Astrocyte (in vitro differentiated cells and primary cell): ENCODE measurements around the gene LRFN5. TPM values are rescaled to one million over a fixed set of nuclear protein-coding genes. Genes with fewer than 3 reads are reported as not detected.

ENCODE experiments used
- DNase-seq: peaks from one replicate; pipeline ENCODE4 v3.0.0-alpha.2; 2010; ENCODE audit warnings: low read depth
- FAIRE-seq: peaks from 2 replicates; lab custom pipeline; 2011; peaks lifted over from hg19 to GRCh38; lab: Jason Lieb, UNC
- H2AFZ ChIP-seq: 2 replicates; pipeline ENCODE4 v1.6.0; 2012; ENCODE audit warnings: low read depth, low read length, inconsistent platforms
- H3K27ac ChIP-seq: 2 replicates; pipeline ENCODE4 v1.5.1; 2011; ENCODE audit warnings: low read depth, low read length, inconsistent platforms
- H3K27me3 ChIP-seq: 2 replicates; pipeline ENCODE4 v1.6.0; 2011; ENCODE audit warnings: low read length, inconsistent platforms; ENCODE audit not compliant: insufficient read depth
- H3K36me3 ChIP-seq: 2 replicates; pipeline ENCODE4 v1.5.1; 2011; ENCODE audit warnings: low read length, inconsistent platforms; ENCODE audit not compliant: insufficient read depth
- H3K4me1 ChIP-seq: 2 replicates; pipeline ENCODE4 v1.5.1; 2011; ENCODE audit warnings: low read length, inconsistent platforms; ENCODE audit not compliant: insufficient read depth
- H3K4me2 ChIP-seq: 2 replicates; pipeline ENCODE4 v1.6.0; 2012; ENCODE audit warnings: low read length, inconsistent platforms
- H3K4me3 ChIP-seq: 2 replicates; pipeline ENCODE4 v1.5.1; 2011; ENCODE audit warnings: low read depth, mild to moderate bottlenecking, low read length, inconsistent platforms; ENCODE audit not compliant: insufficient read depth
- H3K79me2 ChIP-seq: 2 replicates; pipeline ENCODE4 v1.6.0; 2012; ENCODE audit warnings: mild to moderate bottlenecking, low read length, inconsistent platforms; ENCODE audit not compliant: insufficient read depth
- H3K9ac ChIP-seq: 2 replicates; pipeline ENCODE4 v1.6.0; 2012; ENCODE audit warnings: mild to moderate bottlenecking, low read length, inconsistent platforms
- H3K9me3 ChIP-seq: 2 replicates; pipeline ENCODE4 v1.5.1; 2012; ENCODE audit warnings: low read depth, mild to moderate bottlenecking, low read length, inconsistent platforms; ENCODE audit not compliant: insufficient read depth
- H4K20me1 ChIP-seq: 2 replicates; pipeline ENCODE4 v1.6.0; 2012; ENCODE audit warnings: low read length, inconsistent platforms; ENCODE audit not compliant: insufficient read depth
- H3K27ac Mint-ChIP-seq: one replicate; pipeline ENCODE4 v1.8.0; 2021; ENCODE audit warnings: mild to moderate bottlenecking, mixed read lengths; ENCODE audit not compliant: unreplicated experiment
- H3K27me3 Mint-ChIP-seq: one replicate; pipeline ENCODE4 v1.8.0; 2021; ENCODE audit warnings: low read depth, mixed read lengths; ENCODE audit not compliant: unreplicated experiment
- H3K36me3 Mint-ChIP-seq: one replicate; pipeline ENCODE4 v1.8.0; 2021; ENCODE audit warnings: low read depth, mixed read lengths; ENCODE audit not compliant: unreplicated experiment
- H3K4me1 Mint-ChIP-seq: one replicate; pipeline ENCODE4 v1.8.0; 2021; ENCODE audit warnings: low read depth, mixed read lengths; ENCODE audit not compliant: unreplicated experiment
- H3K4me3 Mint-ChIP-seq: one replicate; pipeline ENCODE4 v1.8.0; 2021; ENCODE audit warnings: mild to moderate bottlenecking, moderate library complexity, mixed read lengths; ENCODE audit not compliant: unreplicated experiment
- H3K9me3 Mint-ChIP-seq: one replicate; pipeline ENCODE4 v1.8.0; 2021; ENCODE audit warnings: mild to moderate bottlenecking, mixed read lengths; ENCODE audit not compliant: unreplicated experiment
- CTCF ChIP-seq: IDR thresholded peaks from 2 replicates; pipeline ENCODE4 v1.5.1; 2011; ENCODE audit warnings: low read depth, mild to moderate bottlenecking, inconsistent platforms, low read length, moderate library complexity; ENCODE audit not compliant: insufficient read depth
- EZH2 ChIP-seq: IDR thresholded peaks from 2 replicates; pipeline ENCODE4 v1.6.1; 2012; ENCODE audit warnings: mild to moderate bottlenecking, low read length, inconsistent platforms; ENCODE audit not compliant: insufficient read depth
- total RNA-seq: library from RNA; stranded (reverse); gene quantifications from 2 replicates; pipeline ENCODE4 v1.2.1, GENCODE V29; 2021

Gene LRFN5
- total RNA-seq, 1 donor from 2014 or later, result 1.5 TPM

- H3K4me1 ChIP-seq, result no peaks in the 10 kb centered on the region
- Mint-ChIP-seq H3K27me3 (no peaks in the 10 kb centered on the region), H3K36me3 (no peaks in the 10 kb centered on the region), H3K4me1 (no peaks in the 10 kb centered on the region), H3K27ac (no peak overlapping the region), H3K9me3 (no peaks in the 10 kb centered on the region), H3K4me3 (no peak overlapping the region)
- FAIRE-seq (no peak), DNase-seq (no peak)
- no peak overlapping the region for H3K9ac ChIP-seq
- H3K79me2 ChIP-seq, result no peaks in the 10 kb centered on the region
- H3K4me2 ChIP-seq, result no peak overlapping the region
- H3K36me3 ChIP-seq, result no peaks in the 10 kb centered on the region
- H2AFZ ChIP-seq, result no peak overlapping the region
- H3K27ac ChIP-seq, result no peak overlapping the region
- H3K27me3 ChIP-seq, result no peaks in the 10 kb centered on the region
- H4K20me1 ChIP-seq, result no peaks in the 10 kb centered on the region
- no peaks in the 10 kb centered on the region for H3K9me3 ChIP-seq
- TF ChIP-seq CTCF (no peak), EZH2 (no peak)
- no peak overlapping the region for H3K4me3 ChIP-seq
These were observed 343.9 kb downstream of the LRFN5 start for GRCh38 chr14:41950428-41951151.
